K562 (cell line): ENCODE measurements around the gene NMNAT1. TPM values are rescaled to one million over a fixed set of nuclear protein-coding genes. Genes with fewer than 3 reads are reported as not detected.

Experiments
- COPS2 ChIP-seq: fragments of 450-650 bp; conservative IDR thresholded peaks from 2 replicates; pipeline ENCODE4 v1.6.1; 2016; ENCODE audit warnings: mild to moderate bottlenecking, moderate library complexity
- FOXM1 ChIP-seq, 2 experiments: fragments of 450-650 bp in 1 of 2; sonication (generic) in 1 of 2; formaldehyde crosslinking in 1 of 2; IDR thresholded peaks; 2 replicates each; pipeline versions ENCODE4 v1.6.1 to v1.9.0; 2017 to 2022; ENCODE audit warnings: low read depth in 2 of 2, mild to moderate bottlenecking in 2 of 2, missing genetic modification reagents in 1 of 2, moderate library complexity in 1 of 2
- KAT7 ChIP-seq: sonication (generic); formaldehyde crosslinking; IDR thresholded peaks from 2 replicates; pipeline ENCODE4 v1.8.0; 2022; ENCODE audit warnings: missing genetic modification reagents, mild to moderate bottlenecking, borderline replicate concordance
- MAZ ChIP-seq, 2 experiments: fragments of 450-650 bp in 1 of 2; sonication (generic) in 1 of 2; formaldehyde crosslinking; IDR thresholded peaks in 1 of 2; conservative IDR thresholded peaks in 1 of 2; 2 replicates each; pipeline versions ENCODE4 v1.4.0 to v1.5.0; 2020; ENCODE audit warnings: mild to moderate bottlenecking in 1 of 2, missing genetic modification reagents in 1 of 2
- SRSF7 ChIP-seq: fragments of 200-400 bp; formaldehyde crosslinking; optimal IDR thresholded peaks from 2 replicates; pipeline ENCODE3; 2017; ENCODE audit warnings: mild to moderate bottlenecking, low read depth, low read length
- ZNF444 ChIP-seq: fragments of 250-450 bp; sonication (Bioruptor Pico); IDR thresholded peaks from 2 replicates; pipeline ENCODE4 v1.4.0; 2020; ENCODE audit warnings: mild to moderate bottlenecking, moderate library complexity
- polyA plus RNA-seq, 8 experiments: library from polyadenylated mRNA; depleted of rRNA in 4 of 8; stranded (reverse) in 5 of 8; unstranded in 3 of 8; fragments of >200 nt; fragmentation: Nextera tagmentation in 2 of 8; fragmentation: Illumina TruSeq in 1 of 8; extraction: Ambion mirVana in 2 of 8; extraction: Trizol in 1 of 8; gene quantifications; 2 replicates each; pipeline versions ENCODE4 v1.2.1 to v1.2.3, GENCODE V29; 2011 to 2014; ENCODE audit warnings: inconsistent platforms in 1 of 8, missing spikeins in 1 of 8
- total RNA-seq, 7 experiments: library from RNA; depleted of rRNA in 6 of 7; stranded (reverse); fragments of >200 nt in 6 of 7; fragmentation: Illumina TruSeq in 2 of 7; extraction: Trizol in 2 of 7; gene quantifications; 2 replicates each; pipeline versions ENCODE4 v1.2.1 to v1.2.3, GENCODE V29; 2011 to 2021; ENCODE audit warnings: low replicate concordance in 1 of 7
- TF ChIP-seq, protein P1 (sequence below): IDR thresholded peaks from 3 replicates; pipeline ENCODE4 v1.6.1; 2011; ENCODE audit warnings: borderline replicate concordance, mild to moderate bottlenecking, moderate library complexity; ENCODE audit not compliant: insufficient read length; ENCODE audit errors: extremely low read depth

Gene NMNAT1
- total and polyA plus RNA-seq, 9 of the 15 experiments (the other 6 are each of a cell fraction or from before 2014, with no cell fraction given) = 5.1 to 14.6 (median 12.1) TPM

DNA sequence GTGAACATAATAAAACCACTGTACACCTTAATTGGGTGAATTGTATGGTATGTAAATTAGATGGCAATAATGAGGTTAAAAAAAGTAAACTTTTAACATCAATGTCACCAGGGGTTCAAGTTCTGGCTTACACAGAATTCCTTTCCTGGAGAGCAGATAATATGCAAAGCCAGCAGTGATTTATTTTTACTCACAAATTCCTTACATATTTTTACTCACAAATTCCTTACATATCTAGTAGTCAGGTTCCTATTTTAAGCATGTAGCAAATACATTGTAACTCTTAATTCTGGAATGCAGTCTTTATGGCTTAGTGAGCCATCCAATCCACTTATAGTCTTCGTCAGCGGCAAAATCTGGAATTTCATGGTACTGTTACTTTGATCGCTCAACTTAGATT lies 88.2 kb downstream of the NMNAT1 start (continued):
- TF ChIP-seq KAT7 (CRISPR knock-in tag) = no peak
- TF ChIP-seq SRSF7 = no peak
- no peak for TF ChIP-seq COPS2
- no peak for TF ChIP-seq FOXM1 (IDR thresholded peaks at IDR 0.05; ENCODE audit: low read depth)
- TF ChIP-seq FOXM1 (CRISPR knock-in tag; IDR thresholded peaks at IDR 0.05; ENCODE audit: low read depth) = no peak
- no peak for TF ChIP-seq MAZ (CRISPR knock-in tag; conservative IDR thresholded peaks at IDR 0.05 in 1 of 2, IDR thresholded peaks at IDR 0.05 in 1 of 2)
- TF ChIP-seq ZNF444 (CRISPR knock-in tag) = no peak
- TF ChIP-seq, protein P1, sequence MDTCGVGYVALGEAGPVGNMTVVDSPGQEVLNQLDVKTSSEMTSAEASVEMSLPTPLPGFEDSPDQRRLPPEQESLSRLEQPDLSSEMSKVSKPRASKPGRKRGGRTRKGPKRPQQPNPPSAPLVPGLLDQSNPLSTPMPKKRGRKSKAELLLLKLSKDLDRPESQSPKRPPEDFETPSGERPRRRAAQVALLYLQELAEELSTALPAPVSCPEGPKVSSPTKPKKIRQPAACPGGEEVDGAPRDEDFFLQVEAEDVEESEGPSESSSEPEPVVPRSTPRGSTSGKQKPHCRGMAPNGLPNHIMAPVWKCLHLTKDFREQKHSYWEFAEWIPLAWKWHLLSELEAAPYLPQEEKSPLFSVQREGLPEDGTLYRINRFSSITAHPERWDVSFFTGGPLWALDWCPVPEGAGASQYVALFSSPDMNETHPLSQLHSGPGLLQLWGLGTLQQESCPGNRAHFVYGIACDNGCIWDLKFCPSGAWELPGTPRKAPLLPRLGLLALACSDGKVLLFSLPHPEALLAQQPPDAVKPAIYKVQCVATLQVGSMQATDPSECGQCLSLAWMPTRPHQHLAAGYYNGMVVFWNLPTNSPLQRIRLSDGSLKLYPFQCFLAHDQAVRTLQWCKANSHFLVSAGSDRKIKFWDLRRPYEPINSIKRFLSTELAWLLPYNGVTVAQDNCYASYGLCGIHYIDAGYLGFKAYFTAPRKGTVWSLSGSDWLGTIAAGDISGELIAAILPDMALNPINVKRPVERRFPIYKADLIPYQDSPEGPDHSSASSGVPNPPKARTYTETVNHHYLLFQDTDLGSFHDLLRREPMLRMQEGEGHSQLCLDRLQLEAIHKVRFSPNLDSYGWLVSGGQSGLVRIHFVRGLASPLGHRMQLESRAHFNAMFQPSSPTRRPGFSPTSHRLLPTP = no peak
